ENCODE data around the gene TOR4A. TPM values are rescaled to one million over a fixed set of nuclear protein-coding genes. Genes with fewer than 3 reads are reported as not detected.

Gene TOR4A
- total RNA-seq, 2 donors from 2014 or later = 1.6 to 7.3 TPM

GRCh38 chr9:137279741-137280473 is 2.4 kb downstream of the TOR4A start:
- peaks cover 7% of the 10 kb centered on the region for H3K4me1 ChIP-seq (replicated peaks)

GRCh38 chr9:137280474-137281344 is 3.2 kb downstream of the TOR4A start:
- intact Hi-C loops (cut with DNase I) = no loop called here
- Histone ChIP-seq H3K27me3 (replicated peaks; ENCODE audit: insufficient read depth) (peaks cover 3% of the 10 kb centered on the region), H3K27ac (no peak overlapping the region), H3K9me3 (no peaks in the 10 kb centered on the region), H3K4me3 (peak overlapping the region in 1 of 2 donors; percentile 13), H3K36me3 (no peaks in the 10 kb centered on the region), H3K4me1 (replicated peaks) (peaks cover 7% of the 10 kb centered on the region)
- TF ChIP-seq CTCF (IDR thresholded peaks at IDR 0.05) (peak; percentile 12 to 74 (median 54)), POLR2A (IDR thresholded peaks at IDR 0.05) (no peak)
- no peak for DNase-seq (ENCODE audit: low spot score)
- 42% methylated on average over 35 of the region's 85 CpGs for WGBS

More at GRCh38 chr9:137279741-137280473, 2.4 kb downstream of the TOR4A start:
- no peak for DNase-seq (ENCODE audit: low spot score)
- Histone ChIP-seq H3K36me3 (no peaks in the 10 kb centered on the region), H3K27me3 (replicated peaks; ENCODE audit: insufficient read depth) (peaks cover 3% of the 10 kb centered on the region), H3K27ac (no peak overlapping the region), H3K9me3 (no peaks in the 10 kb centered on the region), H3K4me3 (no peak overlapping the region)
- TF ChIP-seq CTCF (IDR thresholded peaks at IDR 0.05) (no peak), POLR2A (IDR thresholded peaks at IDR 0.05) (no peak), POLR2AphosphoS5 (IDR thresholded peaks at IDR 0.05) (no peak)
- 86% methylated on average over 38 of the region's 41 CpGs for WGBS
- intact Hi-C loops (cut with DNase I) = no loop called here

- Histone ChIP-seq H3K4me1 (replicated peaks) (peaks cover 7% of the 10 kb centered on the region), H3K9me3 (no peaks in the 10 kb centered on the region), H3K36me3 (no peaks in the 10 kb centered on the region), H3K27me3 (replicated peaks; ENCODE audit: insufficient read depth) (peaks cover 3% of the 10 kb centered on the region), H3K27ac (no peak overlapping the region), H3K4me3 (no peak overlapping the region)
- intact Hi-C loops (cut with DNase I) = no loop called here
- TF ChIP-seq POLR2A (IDR thresholded peaks at IDR 0.05) (no peak), CTCF (IDR thresholded peaks at IDR 0.05) (no peak), POLR2AphosphoS5 (IDR thresholded peaks at IDR 0.05) (no peak)
- WGBS = 72% methylated on average over 19 of the region's 39 CpGs
- DNase-seq (ENCODE audit: low spot score) = no peak
These were observed 4.0 kb downstream of the TOR4A start for GRCh38 chr9:137281345-137282116.

- 42% methylated on average over 14 of the region's 14 CpGs for WGBS
- intact Hi-C loops (cut with DNase I) = no loop called here
These were observed 9.5 kb downstream of the TOR4A start for GRCh38 chr9:137286975-137287383.

More at GRCh38 chr9:137286975-137287383, 9.5 kb downstream of the TOR4A start:
- H3K27ac ChIP-seq = no peak overlapping the region
- H3K27me3 ChIP-seq (replicated peaks; ENCODE audit: insufficient read depth) = no peaks in the 10 kb centered on the region
- H3K4me3 ChIP-seq = no peak overlapping the region
- H3K4me1 ChIP-seq (replicated peaks) = no peaks in the 10 kb centered on the region
- no peaks in the 10 kb centered on the region for H3K36me3 ChIP-seq
- H3K9me3 ChIP-seq = no peaks in the 10 kb centered on the region
- DNase-seq (ENCODE audit: low spot score) = peak; percentile 80
- TF ChIP-seq POLR2AphosphoS5 (IDR thresholded peaks at IDR 0.05) (peak; percentile 70), CTCF (IDR thresholded peaks at IDR 0.05) (peak in 3 of 4 experiments; percentile 69 to 79 (median 75)), POLR2A (IDR thresholded peaks at IDR 0.05) (no peak)

Measured in prostate gland (tissue), 2 donors.